Neural crest cell (in vitro differentiated cells): ENCODE measurements around the gene PIGZ. TPM values are rescaled to one million over a fixed set of nuclear protein-coding genes. Genes with fewer than 3 reads are reported as not detected.
A peak's percentile ranks its signal among the peaks of the same experiment; 100 is the strongest.

Experiments
- DNase-seq: peaks from one replicate; pipeline ENCODE4 v3.0.0; 2021; ENCODE audit warnings: low read depth, mixed read lengths, low spot score
- H3K27ac Mint-ChIP-seq: one replicate; pipeline ENCODE4 v1.8.0; 2021; ENCODE audit warnings: mild to moderate bottlenecking, mixed read lengths; ENCODE audit not compliant: unreplicated experiment
- H3K27me3 Mint-ChIP-seq: 2 replicates; pipeline ENCODE4 v1.8.0; 2021; ENCODE audit warnings: low read depth, mild to moderate bottlenecking, mixed read lengths
- H3K36me3 Mint-ChIP-seq: 2 replicates; pipeline ENCODE4 v1.8.0; 2021; ENCODE audit warnings: low read depth, mild to moderate bottlenecking, mixed read lengths
- H3K4me1 Mint-ChIP-seq: 2 replicates; pipeline ENCODE4 v1.8.0; 2021; ENCODE audit warnings: mixed read lengths
- H3K4me3 Mint-ChIP-seq: one replicate; pipeline ENCODE4 v1.8.0; 2021; ENCODE audit warnings: mild to moderate bottlenecking, mixed read lengths
- H3K9me3 Mint-ChIP-seq: 2 replicates; pipeline ENCODE4 v1.8.0; 2021; ENCODE audit warnings: mixed read lengths
- long read RNA-seq: library from polyadenylated mRNA; unstranded; transcript quantifications from one replicate; pipeline ENCODE4 v2.0.0, GENCODE V29; 2020
- total RNA-seq: library from RNA; stranded (reverse); gene quantifications from 2 replicates; pipeline ENCODE4 v1.2.1, GENCODE V29; 2021
- TF ChIP-seq, protein P1 (sequence below): fragments of 200-600 bp; sonication (generic); conservative IDR thresholded peaks from 2 replicates; pipeline ENCODE4 v1.5.0; 2021; ENCODE audit warnings: antibody characterized with exemption, mild to moderate bottlenecking

PIGZ gene, protein sequence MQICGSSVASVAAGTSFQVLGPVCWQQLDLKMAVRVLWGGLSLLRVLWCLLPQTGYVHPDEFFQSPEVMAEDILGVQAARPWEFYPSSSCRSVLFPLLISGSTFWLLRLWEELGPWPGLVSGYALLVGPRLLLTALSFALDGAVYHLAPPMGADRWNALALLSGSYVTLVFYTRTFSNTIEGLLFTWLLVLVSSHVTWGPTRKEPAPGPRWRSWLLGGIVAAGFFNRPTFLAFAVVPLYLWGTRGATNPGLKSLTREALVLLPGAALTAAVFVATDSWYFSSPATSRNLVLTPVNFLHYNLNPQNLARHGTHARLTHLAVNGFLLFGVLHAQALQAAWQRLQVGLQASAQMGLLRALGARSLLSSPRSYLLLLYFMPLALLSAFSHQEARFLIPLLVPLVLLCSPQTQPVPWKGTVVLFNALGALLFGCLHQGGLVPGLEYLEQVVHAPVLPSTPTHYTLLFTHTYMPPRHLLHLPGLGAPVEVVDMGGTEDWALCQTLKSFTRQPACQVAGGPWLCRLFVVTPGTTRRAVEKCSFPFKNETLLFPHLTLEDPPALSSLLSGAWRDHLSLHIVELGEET
- 1.9 TPM in 2 replicates for total RNA-seq
- long read RNA-seq: 0 reads

DNA sequence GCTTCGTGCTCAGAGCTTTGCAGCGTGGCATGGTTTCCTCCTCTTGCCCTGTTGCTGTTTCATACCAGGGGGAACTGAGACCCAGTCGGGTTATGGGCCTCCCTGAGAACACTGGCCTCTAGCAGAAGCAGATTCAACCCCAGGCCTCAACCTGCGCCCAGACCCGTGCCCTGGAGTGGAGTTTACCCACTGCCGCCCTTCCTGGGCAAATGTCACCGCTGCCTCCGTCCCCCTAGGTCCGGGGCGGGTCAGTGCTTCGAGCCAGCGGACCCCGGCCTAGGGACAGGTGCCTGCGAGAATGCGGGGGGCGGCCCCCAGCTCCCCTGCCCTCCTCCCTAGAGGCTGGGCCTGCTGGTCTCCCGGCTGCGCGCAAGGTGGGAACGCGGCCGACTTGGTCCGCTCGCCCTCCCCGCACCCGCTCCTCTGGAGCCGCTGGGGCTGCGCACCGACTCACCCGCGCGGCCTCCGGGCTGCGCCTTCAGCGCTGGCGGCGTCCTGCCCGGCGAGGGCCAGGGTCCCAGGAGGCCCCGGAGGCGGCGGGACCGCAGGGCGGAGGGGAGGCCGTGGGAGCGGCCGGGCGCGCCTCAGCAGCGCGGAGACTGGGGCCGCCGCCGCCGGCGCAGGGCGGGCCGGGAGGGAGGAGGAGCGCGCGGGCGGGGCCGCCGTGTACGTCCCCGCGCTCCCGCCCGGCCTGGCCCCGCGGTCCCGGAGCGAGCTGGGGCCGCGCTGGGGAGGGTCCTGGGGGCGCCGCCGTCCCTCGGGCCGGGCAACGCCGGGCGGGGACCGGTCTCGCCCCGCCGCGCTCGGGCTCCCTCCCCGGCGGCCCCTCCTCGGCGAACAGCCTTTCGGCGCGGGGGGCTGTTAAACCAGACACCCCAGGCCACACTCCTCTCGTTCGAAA, at the start of gene PIGZ:
PIGZ (minus strand) TSS at position 601 of the 901 bp plus-strand sequence. CDS start 16,802 bp downstream, outside the sequence.
- Mint-ChIP-seq H3K27me3 (peaks cover 48% of the 10 kb centered on the region), H3K36me3 (peaks cover 2% of the 10 kb centered on the region), H3K4me3 (peak within 1 kb of the TSS; percentile 74), H3K9me3 (no peaks in the 10 kb centered on the region), H3K27ac (no peak within 1 kb of the TSS), H3K4me1 (peaks cover 5% of the 10 kb centered on the region)
- no peak for DNase-seq
- TF ChIP-seq, protein P1, sequence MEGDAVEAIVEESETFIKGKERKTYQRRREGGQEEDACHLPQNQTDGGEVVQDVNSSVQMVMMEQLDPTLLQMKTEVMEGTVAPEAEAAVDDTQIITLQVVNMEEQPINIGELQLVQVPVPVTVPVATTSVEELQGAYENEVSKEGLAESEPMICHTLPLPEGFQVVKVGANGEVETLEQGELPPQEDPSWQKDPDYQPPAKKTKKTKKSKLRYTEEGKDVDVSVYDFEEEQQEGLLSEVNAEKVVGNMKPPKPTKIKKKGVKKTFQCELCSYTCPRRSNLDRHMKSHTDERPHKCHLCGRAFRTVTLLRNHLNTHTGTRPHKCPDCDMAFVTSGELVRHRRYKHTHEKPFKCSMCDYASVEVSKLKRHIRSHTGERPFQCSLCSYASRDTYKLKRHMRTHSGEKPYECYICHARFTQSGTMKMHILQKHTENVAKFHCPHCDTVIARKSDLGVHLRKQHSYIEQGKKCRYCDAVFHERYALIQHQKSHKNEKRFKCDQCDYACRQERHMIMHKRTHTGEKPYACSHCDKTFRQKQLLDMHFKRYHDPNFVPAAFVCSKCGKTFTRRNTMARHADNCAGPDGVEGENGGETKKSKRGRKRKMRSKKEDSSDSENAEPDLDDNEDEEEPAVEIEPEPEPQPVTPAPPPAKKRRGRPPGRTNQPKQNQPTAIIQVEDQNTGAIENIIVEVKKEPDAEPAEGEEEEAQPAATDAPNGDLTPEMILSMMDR: no peak

DNA sequence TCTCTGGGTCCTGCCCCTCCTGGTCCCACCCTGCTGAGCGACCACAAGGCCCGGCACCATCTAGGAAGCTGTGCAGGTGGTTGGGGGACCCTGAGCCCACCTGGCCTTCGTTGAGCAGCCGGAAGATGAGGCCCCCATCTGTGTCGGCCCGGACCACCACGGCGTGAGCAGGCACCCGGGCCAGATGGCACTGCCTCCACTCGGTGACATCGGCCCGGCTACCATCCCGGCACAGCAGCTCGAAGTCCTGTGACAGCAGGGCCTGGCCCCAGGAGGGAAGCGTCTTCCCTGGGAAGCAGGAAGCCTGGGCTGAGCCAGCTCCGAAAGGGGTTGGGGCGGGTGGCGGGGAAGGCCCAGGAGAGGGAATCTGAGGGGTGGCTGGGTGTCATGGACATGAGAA, 48.4 kb upstream of the PIGZ start:
- Mint-ChIP-seq H3K4me1 (peaks cover 34% of the 10 kb centered on the region), H3K4me3 (no peak overlapping the region), H3K27ac (no peak overlapping the region), H3K9me3 (no peaks in the 10 kb centered on the region), H3K36me3 (no peaks in the 10 kb centered on the region), H3K27me3 (no peaks in the 10 kb centered on the region)
- no peak for DNase-seq
- TF ChIP-seq, protein P1: no peak

GRCh38 chr3:197015790-197016736, 47.4 kb upstream of the PIGZ start:
- DNase-seq: no peak
- Mint-ChIP-seq H3K27me3 (no peaks in the 10 kb centered on the region), H3K27ac (no peak overlapping the region), H3K4me3 (no peak overlapping the region), H3K36me3 (no peaks in the 10 kb centered on the region), H3K4me1 (peaks cover 31% of the 10 kb centered on the region), H3K9me3 (no peaks in the 10 kb centered on the region)
- TF ChIP-seq, protein P1: no peak

DNA sequence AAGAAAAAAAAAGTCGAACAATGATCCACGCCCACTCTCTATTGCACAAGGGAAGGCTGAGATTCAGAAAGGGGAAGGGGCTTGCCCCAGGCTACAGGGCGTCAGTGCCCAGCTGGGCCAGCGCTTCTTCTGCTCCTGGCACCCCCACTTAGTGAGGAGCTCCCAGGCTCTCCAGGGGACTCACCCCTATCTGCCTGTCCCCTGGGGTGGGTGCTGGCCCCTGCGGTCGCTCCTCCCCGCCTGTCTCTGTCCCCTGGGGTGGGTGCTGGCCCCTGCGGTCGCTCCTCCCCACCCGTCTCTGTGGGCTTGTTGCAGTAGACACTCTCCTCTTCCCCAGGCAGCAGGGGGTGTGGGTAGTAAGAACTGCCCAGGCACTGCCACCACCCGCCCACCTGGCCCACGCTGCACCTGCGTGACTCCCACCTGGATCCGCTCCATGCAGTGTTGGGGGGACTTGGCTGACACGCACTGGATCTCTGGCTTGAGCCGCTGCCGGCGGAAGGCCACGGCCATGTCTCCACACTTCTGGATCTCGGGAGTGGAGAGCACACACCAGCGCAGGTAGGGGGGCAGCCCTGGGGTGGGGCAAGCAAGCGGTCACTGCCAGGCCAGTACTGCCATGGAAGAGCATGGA, 46.4 kb upstream of the PIGZ start:
- H3K4me3 Mint-ChIP-seq: no peak overlapping the region
- no peaks in the 10 kb centered on the region for H3K9me3 Mint-ChIP-seq
- no peaks in the 10 kb centered on the region for H3K36me3 Mint-ChIP-seq
- no peak for DNase-seq
- H3K27ac Mint-ChIP-seq: no peak overlapping the region
- TF ChIP-seq, protein P1: no peak
- no peaks in the 10 kb centered on the region for H3K27me3 Mint-ChIP-seq
- H3K4me1 Mint-ChIP-seq: peaks cover 27% of the 10 kb centered on the region
